ENCODE measurements around the gene RBL2. TPM values are rescaled to one million over a fixed set of nuclear protein-coding genes. Genes with fewer than 3 reads are reported as not detected.

RBL2 gene
- polyA plus RNA-seq, 1 donor (not counting 4 experiments of a cell fraction or from before 2014, with no cell fraction given): 44.6 TPM

GRCh38 chr16:53519417-53520091 is 85.3 kb downstream of the RBL2 start:
- H3K27ac ChIP-seq (ENCODE audit: control insufficient read depth, insufficient read depth, low read length): no peak overlapping the region
- no peaks in the 10 kb centered on the region for H3K4me1 ChIP-seq (ENCODE audit: control insufficient read depth, extremely low read depth, insufficient read depth, low read length)
- no peaks in the 10 kb centered on the region for H3K36me3 ChIP-seq (ENCODE audit: control insufficient read depth in 2 of 2, extremely low read depth in 1 of 2, insufficient read depth in 2 of 2, low read length in 2 of 2)
- no peak overlapping the region for H3K4me2 ChIP-seq (ENCODE audit: control insufficient read depth, extremely low read depth, insufficient read depth, low read depth, low read length)
- no peaks in the 10 kb centered on the region for H3K9me1 ChIP-seq (ENCODE audit: control insufficient read depth, extremely low read depth, insufficient read depth, low read length)
- FAIRE-seq (no peak), DNase-seq (ENCODE audit: low read depth, low spot score) (no peak)
- no peaks in the 10 kb centered on the region for H4K20me1 ChIP-seq (ENCODE audit: control insufficient read depth, extremely low read depth, insufficient read depth, low read length)
- TF ChIP-seq EZH2 (IDR thresholded peaks at IDR 0.05; ENCODE audit: low read length): no peak
- TF ChIP-seq, protein P1, sequence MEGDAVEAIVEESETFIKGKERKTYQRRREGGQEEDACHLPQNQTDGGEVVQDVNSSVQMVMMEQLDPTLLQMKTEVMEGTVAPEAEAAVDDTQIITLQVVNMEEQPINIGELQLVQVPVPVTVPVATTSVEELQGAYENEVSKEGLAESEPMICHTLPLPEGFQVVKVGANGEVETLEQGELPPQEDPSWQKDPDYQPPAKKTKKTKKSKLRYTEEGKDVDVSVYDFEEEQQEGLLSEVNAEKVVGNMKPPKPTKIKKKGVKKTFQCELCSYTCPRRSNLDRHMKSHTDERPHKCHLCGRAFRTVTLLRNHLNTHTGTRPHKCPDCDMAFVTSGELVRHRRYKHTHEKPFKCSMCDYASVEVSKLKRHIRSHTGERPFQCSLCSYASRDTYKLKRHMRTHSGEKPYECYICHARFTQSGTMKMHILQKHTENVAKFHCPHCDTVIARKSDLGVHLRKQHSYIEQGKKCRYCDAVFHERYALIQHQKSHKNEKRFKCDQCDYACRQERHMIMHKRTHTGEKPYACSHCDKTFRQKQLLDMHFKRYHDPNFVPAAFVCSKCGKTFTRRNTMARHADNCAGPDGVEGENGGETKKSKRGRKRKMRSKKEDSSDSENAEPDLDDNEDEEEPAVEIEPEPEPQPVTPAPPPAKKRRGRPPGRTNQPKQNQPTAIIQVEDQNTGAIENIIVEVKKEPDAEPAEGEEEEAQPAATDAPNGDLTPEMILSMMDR (optimal IDR thresholded peaks at IDR 0.05 in 1 of 3, IDR thresholded peaks at IDR 0.05 in 1 of 3, conservative IDR thresholded peaks at IDR 0.05 in 1 of 3; ENCODE audit: extremely low read depth in 1 of 3, insufficient read depth in 2 of 3, low read length in 3 of 3): no peak
- no peaks in the 10 kb centered on the region for H3K79me2 ChIP-seq (ENCODE audit: control insufficient read depth, insufficient read depth, low read length)
- no peaks in the 10 kb centered on the region for H3K27me3 ChIP-seq (ENCODE audit: control insufficient read depth, extremely low read depth, insufficient read depth, low read length)
- no peak overlapping the region for H2AFZ ChIP-seq (ENCODE audit: control insufficient read depth, low read length)
- dilution Hi-C loops (cut with MboI; ENCODE audit: extremely low pct_ligation_motif_present, low sequenced_read_pairs): no loop called here
- no peaks in the 10 kb centered on the region for H3K9me3 ChIP-seq (ENCODE audit: control insufficient read depth, low read depth, low read length)
- no peak overlapping the region for H3K9ac ChIP-seq (ENCODE audit: control insufficient read depth, extremely low read depth, insufficient read depth, low read length)
- no peak overlapping the region for H3K4me3 ChIP-seq (ENCODE audit: control insufficient read depth in 2 of 3, extremely low read depth in 1 of 3, insufficient read depth in 2 of 3, low read depth in 1 of 3, low read length in 3 of 3)

- Histone ChIP-seq H3K27ac (ENCODE audit: control insufficient read depth, insufficient read depth, low read length) (no peak overlapping the region), H3K79me2 (ENCODE audit: control insufficient read depth, insufficient read depth, low read length) (no peaks in the 10 kb centered on the region), H3K36me3 (ENCODE audit: control insufficient read depth in 2 of 2, extremely low read depth in 1 of 2, insufficient read depth in 2 of 2, low read length in 2 of 2) (no peaks in the 10 kb centered on the region), H3K27me3 (ENCODE audit: control insufficient read depth, extremely low read depth, insufficient read depth, low read length) (no peaks in the 10 kb centered on the region), H3K9me3 (ENCODE audit: control insufficient read depth, low read depth, low read length) (no peaks in the 10 kb centered on the region), H3K4me3 (ENCODE audit: control insufficient read depth in 2 of 3, extremely low read depth in 1 of 3, insufficient read depth in 2 of 3, low read depth in 1 of 3, low read length in 3 of 3) (no peak overlapping the region), H3K9ac (ENCODE audit: control insufficient read depth, extremely low read depth, insufficient read depth, low read length) (no peak overlapping the region), H3K4me2 (ENCODE audit: control insufficient read depth, extremely low read depth, insufficient read depth, low read depth, low read length) (no peak overlapping the region), H4K20me1 (ENCODE audit: control insufficient read depth, extremely low read depth, insufficient read depth, low read length) (no peaks in the 10 kb centered on the region), H2AFZ (ENCODE audit: control insufficient read depth, low read length) (no peak overlapping the region), H3K9me1 (ENCODE audit: control insufficient read depth, extremely low read depth, insufficient read depth, low read length) (no peaks in the 10 kb centered on the region), H3K4me1 (ENCODE audit: control insufficient read depth, extremely low read depth, insufficient read depth, low read length) (peaks cover 4% of the 10 kb centered on the region)
- no peak for TF ChIP-seq EZH2 (IDR thresholded peaks at IDR 0.05; ENCODE audit: low read length)
- TF ChIP-seq, protein P1 (optimal IDR thresholded peaks at IDR 0.05 in 1 of 3, IDR thresholded peaks at IDR 0.05 in 1 of 3, conservative IDR thresholded peaks at IDR 0.05 in 1 of 3; ENCODE audit: extremely low read depth in 1 of 3, insufficient read depth in 2 of 3, low read length in 3 of 3): no peak
- DNase-seq (ENCODE audit: low read depth, low spot score) (no peak), FAIRE-seq (no peak)
- dilution Hi-C loops (cut with MboI; ENCODE audit: extremely low pct_ligation_motif_present, low sequenced_read_pairs): no loop called here
Observed at GRCh38 chr16:53523126-53523804, 89.0 kb downstream of the RBL2 start.
